SK-N-SH treated with all-trans-retinoic acid at 6 μM for 48 hours (cell line): ENCODE data around the gene CDHR3.

Experiments used
- ESRRG ChIP-seq: fragments of 250-450 bp; sonication (Bioruptor Pico); IDR thresholded peaks from 2 replicates; pipeline ENCODE4 v1.6.1; 2021; ENCODE audit warnings: mild to moderate bottlenecking
- GLIS3 ChIP-seq: fragments of 250-450 bp; sonication (Bioruptor Pico); IDR thresholded peaks from 2 replicates; pipeline ENCODE4 v1.5.0; 2020; ENCODE audit warnings: mild to moderate bottlenecking, moderate library complexity
- POU6F1 ChIP-seq: fragments of 250-450 bp; sonication (Bioruptor Pico); IDR thresholded peaks from 2 replicates; pipeline ENCODE4 v1.8.0; 2021; ENCODE audit warnings: low read depth, mild to moderate bottlenecking, moderate library complexity, borderline replicate concordance
- RARB ChIP-seq: fragments of 250-450 bp; sonication (Bioruptor Pico); IDR thresholded peaks from 2 replicates; pipeline ENCODE4 v1.8.0; 2021; ENCODE audit warnings: mild to moderate bottlenecking, moderate library complexity
- SNAI2 ChIP-seq: fragments of 250-450 bp; sonication (Bioruptor Pico); IDR thresholded peaks from 2 replicates; pipeline ENCODE4 v1.5.0; 2020; ENCODE audit warnings: mild to moderate bottlenecking, moderate library complexity
- ZC3H10 ChIP-seq: fragments of 250-450 bp; sonication (Bioruptor Pico); IDR thresholded peaks from 2 replicates; pipeline ENCODE4 v1.5.1; 2021; ENCODE audit warnings: mild to moderate bottlenecking, moderate library complexity
- ZNF70 ChIP-seq: fragments of 450-650 bp; formaldehyde crosslinking; IDR thresholded peaks from 2 replicates; pipeline ENCODE4 v1.5.0; 2020; ENCODE audit warnings: mild to moderate bottlenecking, moderate library complexity
- ZNF8 ChIP-seq: fragments of 450-650 bp; formaldehyde crosslinking; IDR thresholded peaks from 2 replicates; pipeline ENCODE4 v1.5.0; 2020; ENCODE audit warnings: mild to moderate bottlenecking, moderate library complexity
- TF ChIP-seq, protein P1 (sequence below): fragments of 250-450 bp; sonication (Bioruptor Pico); IDR thresholded peaks from 2 replicates; pipeline ENCODE4 v1.8.0; 2020; ENCODE audit warnings: mild to moderate bottlenecking, moderate library complexity, borderline replicate concordance
- TF ChIP-seq, protein P2 (sequence below): fragments of 250-450 bp; sonication (Bioruptor Pico); IDR thresholded peaks from 2 replicates; pipeline ENCODE4 v1.5.1; 2021; ENCODE audit warnings: mild to moderate bottlenecking, moderate library complexity
- TF ChIP-seq, protein P3 (sequence below): fragments of 250-450 bp; sonication (Bioruptor Pico); IDR thresholded peaks from 2 replicates; pipeline ENCODE4 v1.5.1; 2020; ENCODE audit warnings: low read depth, mild to moderate bottlenecking, moderate library complexity

DNA sequence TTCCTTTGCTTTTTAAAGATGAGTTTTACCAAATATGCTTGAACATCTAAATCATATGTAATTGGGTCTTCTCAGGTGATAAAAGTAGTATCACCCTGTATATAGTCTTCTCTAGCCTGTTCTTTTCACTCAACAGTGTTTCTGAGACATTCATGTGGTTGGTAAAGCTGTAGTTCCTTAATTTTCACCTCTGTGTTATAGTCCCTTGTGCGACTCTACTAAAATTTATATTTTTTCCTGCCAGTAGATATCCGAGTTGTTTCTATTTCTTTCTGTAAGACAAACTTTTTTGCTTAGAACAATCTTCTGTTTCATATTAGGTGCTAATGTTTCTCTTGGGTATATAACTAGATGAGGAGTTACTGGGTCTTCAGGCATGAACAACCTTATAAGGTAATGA is 113.5 kb downstream of the CDHR3 start:
- TF ChIP-seq, protein P1, sequence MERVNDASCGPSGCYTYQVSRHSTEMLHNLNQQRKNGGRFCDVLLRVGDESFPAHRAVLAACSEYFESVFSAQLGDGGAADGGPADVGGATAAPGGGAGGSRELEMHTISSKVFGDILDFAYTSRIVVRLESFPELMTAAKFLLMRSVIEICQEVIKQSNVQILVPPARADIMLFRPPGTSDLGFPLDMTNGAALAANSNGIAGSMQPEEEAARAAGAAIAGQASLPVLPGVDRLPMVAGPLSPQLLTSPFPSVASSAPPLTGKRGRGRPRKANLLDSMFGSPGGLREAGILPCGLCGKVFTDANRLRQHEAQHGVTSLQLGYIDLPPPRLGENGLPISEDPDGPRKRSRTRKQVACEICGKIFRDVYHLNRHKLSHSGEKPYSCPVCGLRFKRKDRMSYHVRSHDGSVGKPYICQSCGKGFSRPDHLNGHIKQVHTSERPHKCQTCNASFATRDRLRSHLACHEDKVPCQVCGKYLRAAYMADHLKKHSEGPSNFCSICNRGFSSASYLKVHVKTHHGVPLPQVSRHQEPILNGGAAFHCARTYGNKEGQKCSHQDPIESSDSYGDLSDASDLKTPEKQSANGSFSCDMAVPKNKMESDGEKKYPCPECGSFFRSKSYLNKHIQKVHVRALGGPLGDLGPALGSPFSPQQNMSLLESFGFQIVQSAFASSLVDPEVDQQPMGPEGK (CRISPR knock-in tag), result no peak
- TF ChIP-seq SNAI2 (CRISPR knock-in tag) (no peak), ESRRG (CRISPR knock-in tag) (no peak), POU6F1 (no peak), GLIS3 (CRISPR knock-in tag) (no peak), ZNF8 (CRISPR knock-in tag) (no peak), ZC3H10 (CRISPR knock-in tag) (no peak), RARB (no peak), ZNF70 (CRISPR knock-in tag) (no peak)
- TF ChIP-seq, protein P2, sequence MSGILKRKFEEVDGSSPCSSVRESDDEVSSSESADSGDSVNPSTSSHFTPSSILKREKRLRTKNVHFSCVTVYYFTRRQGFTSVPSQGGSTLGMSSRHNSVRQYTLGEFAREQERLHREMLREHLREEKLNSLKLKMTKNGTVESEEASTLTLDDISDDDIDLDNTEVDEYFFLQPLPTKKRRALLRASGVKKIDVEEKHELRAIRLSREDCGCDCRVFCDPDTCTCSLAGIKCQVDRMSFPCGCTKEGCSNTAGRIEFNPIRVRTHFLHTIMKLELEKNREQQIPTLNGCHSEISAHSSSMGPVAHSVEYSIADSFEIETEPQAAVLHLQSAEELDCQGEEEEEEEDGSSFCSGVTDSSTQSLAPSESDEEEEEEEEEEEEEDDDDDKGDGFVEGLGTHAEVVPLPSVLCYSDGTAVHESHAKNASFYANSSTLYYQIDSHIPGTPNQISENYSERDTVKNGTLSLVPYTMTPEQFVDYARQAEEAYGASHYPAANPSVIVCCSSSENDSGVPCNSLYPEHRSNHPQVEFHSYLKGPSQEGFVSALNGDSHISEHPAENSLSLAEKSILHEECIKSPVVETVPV (CRISPR knock-in tag), result no peak
- TF ChIP-seq, protein P3, sequence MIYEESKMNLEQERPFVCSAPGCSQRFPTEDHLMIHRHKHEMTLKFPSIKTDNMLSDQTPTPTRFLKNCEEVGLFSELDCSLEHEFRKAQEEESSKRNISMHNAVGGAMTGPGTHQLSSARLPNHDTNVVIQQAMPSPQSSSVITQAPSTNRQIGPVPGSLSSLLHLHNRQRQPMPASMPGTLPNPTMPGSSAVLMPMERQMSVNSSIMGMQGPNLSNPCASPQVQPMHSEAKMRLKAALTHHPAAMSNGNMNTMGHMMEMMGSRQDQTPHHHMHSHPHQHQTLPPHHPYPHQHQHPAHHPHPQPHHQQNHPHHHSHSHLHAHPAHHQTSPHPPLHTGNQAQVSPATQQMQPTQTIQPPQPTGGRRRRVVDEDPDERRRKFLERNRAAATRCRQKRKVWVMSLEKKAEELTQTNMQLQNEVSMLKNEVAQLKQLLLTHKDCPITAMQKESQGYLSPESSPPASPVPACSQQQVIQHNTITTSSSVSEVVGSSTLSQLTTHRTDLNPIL (CRISPR knock-in tag), result no peak
